ENCODE results near the gene RIN3.

DNA sequence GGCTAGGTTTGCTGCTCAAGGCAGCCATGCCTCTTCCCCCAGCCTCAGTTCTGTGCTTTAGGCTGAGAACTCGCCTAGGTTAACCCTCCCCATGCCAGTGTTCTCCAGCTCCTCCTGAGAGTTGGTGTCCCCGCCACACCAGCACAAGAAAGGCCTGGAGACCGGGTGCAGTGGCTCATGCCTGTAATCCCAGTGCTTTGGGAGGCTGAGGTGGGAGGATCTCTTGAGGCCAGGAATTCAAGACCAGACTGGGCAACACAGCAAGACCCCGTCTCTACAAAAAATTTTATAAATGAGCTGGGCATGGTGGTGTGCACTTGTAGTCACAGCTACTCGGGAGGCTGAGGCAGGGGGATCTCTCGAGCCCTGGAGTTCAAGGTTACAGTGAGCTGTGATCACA is 10.2 kb downstream of the RIN3 start:
- TF ChIP-seq, protein P1, sequence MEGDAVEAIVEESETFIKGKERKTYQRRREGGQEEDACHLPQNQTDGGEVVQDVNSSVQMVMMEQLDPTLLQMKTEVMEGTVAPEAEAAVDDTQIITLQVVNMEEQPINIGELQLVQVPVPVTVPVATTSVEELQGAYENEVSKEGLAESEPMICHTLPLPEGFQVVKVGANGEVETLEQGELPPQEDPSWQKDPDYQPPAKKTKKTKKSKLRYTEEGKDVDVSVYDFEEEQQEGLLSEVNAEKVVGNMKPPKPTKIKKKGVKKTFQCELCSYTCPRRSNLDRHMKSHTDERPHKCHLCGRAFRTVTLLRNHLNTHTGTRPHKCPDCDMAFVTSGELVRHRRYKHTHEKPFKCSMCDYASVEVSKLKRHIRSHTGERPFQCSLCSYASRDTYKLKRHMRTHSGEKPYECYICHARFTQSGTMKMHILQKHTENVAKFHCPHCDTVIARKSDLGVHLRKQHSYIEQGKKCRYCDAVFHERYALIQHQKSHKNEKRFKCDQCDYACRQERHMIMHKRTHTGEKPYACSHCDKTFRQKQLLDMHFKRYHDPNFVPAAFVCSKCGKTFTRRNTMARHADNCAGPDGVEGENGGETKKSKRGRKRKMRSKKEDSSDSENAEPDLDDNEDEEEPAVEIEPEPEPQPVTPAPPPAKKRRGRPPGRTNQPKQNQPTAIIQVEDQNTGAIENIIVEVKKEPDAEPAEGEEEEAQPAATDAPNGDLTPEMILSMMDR (IDR thresholded peaks at IDR 0.05; ENCODE audit: low read depth, low read length, missing input control) = no peak
- TF ChIP-seq RAD21 (IDR thresholded peaks at IDR 0.05) (no peak), NR2F2 (IDR thresholded peaks at IDR 0.05) (no peak), RXRA (IDR thresholded peaks at IDR 0.05) (no peak)
- TF ChIP-seq, protein P2, sequence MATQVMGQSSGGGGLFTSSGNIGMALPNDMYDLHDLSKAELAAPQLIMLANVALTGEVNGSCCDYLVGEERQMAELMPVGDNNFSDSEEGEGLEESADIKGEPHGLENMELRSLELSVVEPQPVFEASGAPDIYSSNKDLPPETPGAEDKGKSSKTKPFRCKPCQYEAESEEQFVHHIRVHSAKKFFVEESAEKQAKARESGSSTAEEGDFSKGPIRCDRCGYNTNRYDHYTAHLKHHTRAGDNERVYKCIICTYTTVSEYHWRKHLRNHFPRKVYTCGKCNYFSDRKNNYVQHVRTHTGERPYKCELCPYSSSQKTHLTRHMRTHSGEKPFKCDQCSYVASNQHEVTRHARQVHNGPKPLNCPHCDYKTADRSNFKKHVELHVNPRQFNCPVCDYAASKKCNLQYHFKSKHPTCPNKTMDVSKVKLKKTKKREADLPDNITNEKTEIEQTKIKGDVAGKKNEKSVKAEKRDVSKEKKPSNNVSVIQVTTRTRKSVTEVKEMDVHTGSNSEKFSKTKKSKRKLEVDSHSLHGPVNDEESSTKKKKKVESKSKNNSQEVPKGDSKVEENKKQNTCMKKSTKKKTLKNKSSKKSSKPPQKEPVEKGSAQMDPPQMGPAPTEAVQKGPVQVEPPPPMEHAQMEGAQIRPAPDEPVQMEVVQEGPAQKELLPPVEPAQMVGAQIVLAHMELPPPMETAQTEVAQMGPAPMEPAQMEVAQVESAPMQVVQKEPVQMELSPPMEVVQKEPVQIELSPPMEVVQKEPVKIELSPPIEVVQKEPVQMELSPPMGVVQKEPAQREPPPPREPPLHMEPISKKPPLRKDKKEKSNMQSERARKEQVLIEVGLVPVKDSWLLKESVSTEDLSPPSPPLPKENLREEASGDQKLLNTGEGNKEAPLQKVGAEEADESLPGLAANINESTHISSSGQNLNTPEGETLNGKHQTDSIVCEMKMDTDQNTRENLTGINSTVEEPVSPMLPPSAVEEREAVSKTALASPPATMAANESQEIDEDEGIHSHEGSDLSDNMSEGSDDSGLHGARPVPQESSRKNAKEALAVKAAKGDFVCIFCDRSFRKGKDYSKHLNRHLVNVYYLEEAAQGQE (IDR thresholded peaks at IDR 0.05) = no peak
- TF ChIP-seq, protein P3, sequence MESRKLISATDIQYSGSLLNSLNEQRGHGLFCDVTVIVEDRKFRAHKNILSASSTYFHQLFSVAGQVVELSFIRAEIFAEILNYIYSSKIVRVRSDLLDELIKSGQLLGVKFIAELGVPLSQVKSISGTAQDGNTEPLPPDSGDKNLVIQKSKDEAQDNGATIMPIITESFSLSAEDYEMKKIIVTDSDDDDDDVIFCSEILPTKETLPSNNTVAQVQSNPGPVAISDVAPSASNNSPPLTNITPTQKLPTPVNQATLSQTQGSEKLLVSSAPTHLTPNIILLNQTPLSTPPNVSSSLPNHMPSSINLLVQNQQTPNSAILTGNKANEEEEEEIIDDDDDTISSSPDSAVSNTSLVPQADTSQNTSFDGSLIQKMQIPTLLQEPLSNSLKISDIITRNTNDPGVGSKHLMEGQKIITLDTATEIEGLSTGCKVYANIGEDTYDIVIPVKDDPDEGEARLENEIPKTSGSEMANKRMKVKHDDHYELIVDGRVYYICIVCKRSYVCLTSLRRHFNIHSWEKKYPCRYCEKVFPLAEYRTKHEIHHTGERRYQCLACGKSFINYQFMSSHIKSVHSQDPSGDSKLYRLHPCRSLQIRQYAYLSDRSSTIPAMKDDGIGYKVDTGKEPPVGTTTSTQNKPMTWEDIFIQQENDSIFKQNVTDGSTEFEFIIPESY (IDR thresholded peaks at IDR 0.05) = no peak

Data from liver (tissue), 3 donors.